Liver (tissue), 3 donors: ENCODE data around the gene YBX2.

ENCODE experiments used
- CTCF ChIP-seq: fragments of 150-350 bp; IDR thresholded peaks from 2 replicates; pipeline ENCODE4 v1.5.1; 2017; ENCODE audit warnings: improper control_type of control experiment, low read depth, low read length; ENCODE audit not compliant: missing input control
- HNF4G ChIP-seq: IDR thresholded peaks from 2 replicates; pipeline ENCODE4 v1.6.1; 2016; ENCODE audit warnings: antibody characterized with exemption
- JUND ChIP-seq, 2 donors: IDR thresholded peaks; 2 replicates each; pipeline ENCODE4 v1.6.1; 2016; ENCODE audit warnings: antibody characterized with exemption in 2 of 2
- MAX ChIP-seq: IDR thresholded peaks from 2 replicates; pipeline ENCODE4 v1.6.1; 2016; ENCODE audit warnings: antibody characterized with exemption
- RAD21 ChIP-seq, 2 donors: IDR thresholded peaks; 2 replicates each; pipeline ENCODE4 v1.6.1; 2016; ENCODE audit warnings: antibody characterized with exemption in 2 of 2, mild to moderate bottlenecking in 2 of 2
- TAF1 ChIP-seq: conservative IDR thresholded peaks from 2 replicates; pipeline ENCODE4 v1.6.1; 2016; ENCODE audit warnings: antibody characterized with exemption, mild to moderate bottlenecking
- YY1 ChIP-seq: IDR thresholded peaks from 2 replicates; pipeline ENCODE4 v1.6.1; 2016; ENCODE audit warnings: antibody characterized with exemption, mild to moderate bottlenecking
- ZBTB33 ChIP-seq: IDR thresholded peaks from 2 replicates; pipeline ENCODE4 v1.6.1; 2016; ENCODE audit warnings: antibody characterized with exemption
- donor health status: healthy.
- donor health status: healthy.

DNA sequence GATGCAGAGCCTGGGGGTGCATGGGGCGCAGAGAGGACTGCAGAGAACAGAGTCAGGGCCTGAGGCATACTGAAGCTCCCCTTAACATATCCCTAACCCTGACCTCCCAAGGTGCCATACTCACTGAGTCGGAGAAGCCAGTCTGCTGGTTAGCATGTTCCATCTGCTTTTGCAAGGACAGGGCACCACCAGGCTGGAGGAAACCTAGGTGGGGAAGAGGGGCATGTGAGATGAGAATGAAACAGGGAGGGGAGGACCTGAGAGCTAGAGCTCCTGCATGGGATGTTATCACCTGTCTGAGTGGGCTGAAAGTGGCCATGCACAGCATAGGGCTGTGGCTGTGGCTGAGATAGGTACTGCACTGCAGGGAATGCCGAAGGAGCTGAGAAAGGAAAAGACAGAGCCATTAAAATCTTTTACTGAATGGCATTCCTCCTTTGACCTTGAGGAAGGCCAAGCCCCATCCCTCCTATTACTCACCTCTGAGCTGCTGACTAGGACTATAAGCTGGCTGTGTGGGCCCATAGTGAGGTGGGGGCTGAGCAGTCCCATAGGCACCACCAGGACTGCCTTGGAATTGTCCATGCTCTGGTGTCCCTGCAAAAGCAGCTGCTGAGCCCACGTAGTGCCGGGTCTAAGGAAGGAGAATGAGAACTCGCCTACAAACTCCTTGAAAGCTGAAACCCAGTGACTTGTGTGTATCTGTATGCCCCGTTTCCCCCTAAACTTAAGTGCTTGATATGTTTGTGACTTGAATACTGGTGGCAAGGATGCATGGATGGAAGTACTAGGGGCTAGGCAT lies 18.9 kb upstream of the YBX2 start:
- no peak for TF ChIP-seq YY1
- TF ChIP-seq CTCF, result no peak
- TF ChIP-seq MAX, result no peak
- no peak for TF ChIP-seq HNF4G
- TF ChIP-seq ZBTB33, result no peak
- no peak for TF ChIP-seq JUND (IDR thresholded peaks at IDR 0.05)
- TF ChIP-seq RAD21 (IDR thresholded peaks at IDR 0.05), result no peak
- TF ChIP-seq TAF1, result no peak
